ENCODE data around the gene SLC27A2.

DNA sequence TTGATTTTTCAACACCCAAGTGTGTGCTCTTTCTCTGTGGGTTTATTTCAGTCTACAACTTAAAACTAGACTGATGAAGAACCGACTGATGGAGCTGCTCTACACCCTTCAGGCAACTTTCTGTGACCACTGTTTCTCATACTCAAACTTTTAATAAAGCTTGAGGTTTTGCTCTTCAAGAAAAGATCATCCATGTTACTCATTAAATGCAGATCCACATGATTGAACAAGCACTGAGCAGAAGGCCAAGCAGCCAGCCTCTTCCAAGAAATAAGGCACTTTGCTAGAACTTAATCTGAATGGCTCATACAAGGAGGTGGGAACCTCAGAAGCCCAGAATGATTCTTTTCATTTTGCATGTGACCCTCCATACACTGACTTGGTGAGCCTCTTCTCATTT is 8.7 kb downstream of the SLC27A2 start:
- no peak for TF ChIP-seq POLR2A (IDR thresholded peaks at IDR 0.05; ENCODE audit: low read depth, low read length)
- TF ChIP-seq POLR2AphosphoS5 (IDR thresholded peaks at IDR 0.05; ENCODE audit: low read depth, low read length) = no peak
- no peak for TF ChIP-seq TAF1 (IDR thresholded peaks at IDR 0.05; ENCODE audit: low read depth, low read length)
